ENCODE data around the gene GPR156.

DNA sequence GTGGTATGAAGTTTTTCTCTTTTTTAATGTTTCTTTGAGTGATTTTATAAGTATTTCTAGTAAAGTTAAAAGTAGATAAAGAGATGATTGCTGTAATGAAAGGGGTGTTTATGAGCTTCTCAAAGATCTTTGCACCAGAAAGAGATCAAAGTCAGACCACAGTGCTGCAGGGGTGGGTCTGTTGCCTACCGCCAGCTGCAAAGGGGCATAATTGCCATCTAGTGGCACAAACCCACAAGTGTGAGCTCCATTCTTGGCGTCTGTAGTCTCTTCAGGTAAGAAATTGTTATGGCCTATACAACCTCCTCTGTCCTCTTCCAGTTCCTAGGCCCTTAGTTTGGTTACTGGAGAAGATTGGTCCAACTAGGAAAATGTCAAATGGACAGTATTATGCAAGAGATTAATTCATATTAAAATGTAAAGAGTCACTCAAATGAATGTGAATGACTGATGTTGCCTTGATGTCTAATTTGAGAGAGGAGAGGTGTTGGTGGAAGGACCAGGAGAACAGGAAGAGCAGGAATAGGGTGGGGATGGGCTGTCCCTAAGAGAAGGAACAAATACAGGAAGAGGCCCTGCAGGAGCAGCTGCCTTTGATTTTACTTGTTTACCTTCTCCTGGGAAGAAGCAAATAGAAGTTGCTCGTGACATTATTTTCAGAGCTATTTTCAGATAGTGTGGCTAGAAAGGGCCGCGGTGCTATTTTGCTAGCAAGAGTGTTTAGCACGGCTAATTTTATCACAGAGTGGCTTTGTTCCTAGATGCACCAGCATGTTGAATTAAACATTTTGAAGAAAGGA, 137.8 kb downstream of the GPR156 start:
- TF ChIP-seq CBX3 (IDR thresholded peaks at IDR 0.05; ENCODE audit: borderline replicate concordance in 1 of 2, low read length in 2 of 2): no peak
- TF ChIP-seq CAMTA2 (CRISPR knock-in tag; conservative IDR thresholded peaks at IDR 0.05): no peak
- TF ChIP-seq EP300 (IDR thresholded peaks at IDR 0.05; ENCODE audit: low read length): no peak
- TF ChIP-seq, protein P1, sequence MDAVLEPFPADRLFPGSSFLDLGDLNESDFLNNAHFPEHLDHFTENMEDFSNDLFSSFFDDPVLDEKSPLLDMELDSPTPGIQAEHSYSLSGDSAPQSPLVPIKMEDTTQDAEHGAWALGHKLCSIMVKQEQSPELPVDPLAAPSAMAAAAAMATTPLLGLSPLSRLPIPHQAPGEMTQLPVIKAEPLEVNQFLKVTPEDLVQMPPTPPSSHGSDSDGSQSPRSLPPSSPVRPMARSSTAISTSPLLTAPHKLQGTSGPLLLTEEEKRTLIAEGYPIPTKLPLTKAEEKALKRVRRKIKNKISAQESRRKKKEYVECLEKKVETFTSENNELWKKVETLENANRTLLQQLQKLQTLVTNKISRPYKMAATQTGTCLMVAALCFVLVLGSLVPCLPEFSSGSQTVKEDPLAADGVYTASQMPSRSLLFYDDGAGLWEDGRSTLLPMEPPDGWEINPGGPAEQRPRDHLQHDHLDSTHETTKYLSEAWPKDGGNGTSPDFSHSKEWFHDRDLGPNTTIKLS (IDR thresholded peaks at IDR 0.05; ENCODE audit: borderline replicate concordance, low read depth): no peak
- TF ChIP-seq SREBF1 (IDR thresholded peaks at IDR 0.05; ENCODE audit: borderline replicate concordance, low read depth, low read length): no peak
- no peak for TF ChIP-seq EGR1 (conservative IDR thresholded peaks at IDR 0.05)

All from K562 (cell line).